AG09309 (cell line): Measurements from ENCODE around the gene TTLL1.

Experiments used
- DNase-seq: peaks from one replicate; pipeline ENCODE4 v3.0.0-alpha.2; 2010; ENCODE audit warnings: low read depth
- H3K4me3 ChIP-seq: 2 replicates; pipeline ENCODE4 v1.5.1; 2011; ENCODE audit warnings: mild to moderate bottlenecking, low read depth, low read length, moderate library complexity; ENCODE audit not compliant: control insufficient read depth
- TF ChIP-seq, protein P1 (sequence below): IDR thresholded peaks from 2 replicates; pipeline ENCODE4 v1.5.1; 2011; ENCODE audit warnings: mild to moderate bottlenecking, low read depth, low read length, inconsistent platforms; ENCODE audit not compliant: insufficient read depth, control insufficient read depth; ENCODE audit errors: missing control alignments

TTLL1 gene

GRCh38 chr22:43005106-43005505 lies 84.1 kb downstream of the TTLL1 start:
- DNase-seq = no peak
- TF ChIP-seq, protein P1, sequence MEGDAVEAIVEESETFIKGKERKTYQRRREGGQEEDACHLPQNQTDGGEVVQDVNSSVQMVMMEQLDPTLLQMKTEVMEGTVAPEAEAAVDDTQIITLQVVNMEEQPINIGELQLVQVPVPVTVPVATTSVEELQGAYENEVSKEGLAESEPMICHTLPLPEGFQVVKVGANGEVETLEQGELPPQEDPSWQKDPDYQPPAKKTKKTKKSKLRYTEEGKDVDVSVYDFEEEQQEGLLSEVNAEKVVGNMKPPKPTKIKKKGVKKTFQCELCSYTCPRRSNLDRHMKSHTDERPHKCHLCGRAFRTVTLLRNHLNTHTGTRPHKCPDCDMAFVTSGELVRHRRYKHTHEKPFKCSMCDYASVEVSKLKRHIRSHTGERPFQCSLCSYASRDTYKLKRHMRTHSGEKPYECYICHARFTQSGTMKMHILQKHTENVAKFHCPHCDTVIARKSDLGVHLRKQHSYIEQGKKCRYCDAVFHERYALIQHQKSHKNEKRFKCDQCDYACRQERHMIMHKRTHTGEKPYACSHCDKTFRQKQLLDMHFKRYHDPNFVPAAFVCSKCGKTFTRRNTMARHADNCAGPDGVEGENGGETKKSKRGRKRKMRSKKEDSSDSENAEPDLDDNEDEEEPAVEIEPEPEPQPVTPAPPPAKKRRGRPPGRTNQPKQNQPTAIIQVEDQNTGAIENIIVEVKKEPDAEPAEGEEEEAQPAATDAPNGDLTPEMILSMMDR = no peak
- H3K4me3 ChIP-seq = no peak overlapping the region

GRCh38 chr22:43004362-43005035 lies 84.7 kb downstream of the TTLL1 start:
- TF ChIP-seq, protein P1 = no peak
- H3K4me3 ChIP-seq = no peak overlapping the region
- peak; percentile 67 for DNase-seq

DNA sequence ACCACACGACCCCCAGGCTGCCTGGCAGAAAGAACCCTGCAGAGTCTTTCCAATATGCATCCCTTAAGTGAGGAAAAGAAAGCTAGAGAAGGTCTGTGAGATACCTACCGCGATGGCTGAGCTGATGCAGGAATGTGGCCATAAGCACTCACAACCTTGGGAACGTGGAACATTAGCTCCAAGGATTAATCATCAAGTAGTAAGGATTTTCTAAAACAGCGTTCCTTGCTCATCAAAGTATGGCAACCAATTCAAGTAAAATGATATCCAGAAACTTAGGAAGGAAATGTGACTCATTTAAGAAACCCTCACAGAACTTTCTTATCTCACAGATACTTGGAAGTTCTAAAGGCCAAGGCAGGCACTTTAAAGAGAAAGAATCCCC lies 87.0 kb downstream of the TTLL1 start:
- DNase-seq = no peak
- H3K4me3 ChIP-seq = no peak overlapping the region; the same call in 1 of the 2 replicates
- TF ChIP-seq, protein P1 = no peak

- TF ChIP-seq, protein P1 = no peak
- DNase-seq = no peak
- H3K4me3 ChIP-seq = no peak overlapping the region; the same call in 1 of the 2 replicates
Measured at GRCh38 chr22:43001271-43002201, 87.7 kb downstream of the TTLL1 start.

- no peak for DNase-seq
- H3K4me3 ChIP-seq = no peak overlapping the region
- TF ChIP-seq, protein P1 = no peak
Measured at GRCh38 chr22:43000441-43001175, 88.6 kb downstream of the TTLL1 start.

DNA sequence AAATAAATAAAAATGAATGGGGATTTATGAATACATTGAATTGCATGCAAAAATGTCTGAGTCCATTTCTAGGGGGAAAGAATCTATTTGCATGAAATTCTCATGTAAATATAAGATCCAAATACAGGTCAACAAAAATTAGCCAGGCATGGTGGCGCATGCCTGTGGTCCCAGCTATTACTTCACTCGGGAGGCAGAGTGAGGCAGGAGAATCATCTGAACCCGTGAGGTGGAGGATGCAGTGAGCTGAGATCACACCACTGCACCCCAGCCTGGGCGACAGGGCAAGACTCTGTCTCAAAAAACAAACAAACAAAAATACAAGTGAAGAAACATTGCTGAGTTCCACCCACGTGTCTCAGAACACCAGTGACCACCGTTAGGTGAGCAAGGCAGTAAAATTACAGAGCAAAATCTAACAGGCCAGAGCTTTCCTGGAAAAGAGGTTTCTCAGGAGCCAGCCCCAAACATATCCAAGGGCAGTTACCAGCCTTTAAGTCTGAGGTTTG lies 91.6 kb downstream of the TTLL1 start:
- H3K4me3 ChIP-seq = no peak overlapping the region
- TF ChIP-seq, protein P1 = no peak
- no peak for DNase-seq
